HG03469 (cell line): ENCODE results near the gene PLK5.

Experiments
- ATAC-seq: cut with Tn5 transposase; IDR thresholded peaks from one replicate; pipeline ENCODE4 v1.9.1; 2021; ENCODE audit warnings: mild to moderate bottlenecking, moderate library complexity, moderate number of reproducible peaks; ENCODE audit not compliant: unreplicated experiment

PLK5 gene

DNA sequence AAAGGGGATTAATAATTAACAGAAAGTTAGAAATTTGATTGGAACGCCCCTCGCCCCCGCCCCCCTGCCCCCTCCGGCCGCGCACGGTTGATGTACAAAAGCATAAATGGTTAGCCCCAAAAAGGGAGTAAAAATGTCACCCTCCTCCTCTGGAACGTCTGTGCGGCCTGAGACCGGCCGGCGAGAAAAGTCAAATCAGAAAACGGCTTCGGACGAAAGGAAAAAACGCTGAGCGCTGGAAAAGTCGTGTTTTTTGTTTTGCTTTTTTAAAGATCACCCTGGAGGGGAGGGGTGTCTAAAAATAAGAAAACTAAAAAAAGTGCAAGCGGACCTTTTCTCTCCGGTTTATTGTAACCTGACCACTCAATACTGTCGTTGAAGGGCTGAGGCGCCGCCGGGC lies 31.1 kb downstream of the PLK5 start:
- ATAC-seq = no peak

DNA sequence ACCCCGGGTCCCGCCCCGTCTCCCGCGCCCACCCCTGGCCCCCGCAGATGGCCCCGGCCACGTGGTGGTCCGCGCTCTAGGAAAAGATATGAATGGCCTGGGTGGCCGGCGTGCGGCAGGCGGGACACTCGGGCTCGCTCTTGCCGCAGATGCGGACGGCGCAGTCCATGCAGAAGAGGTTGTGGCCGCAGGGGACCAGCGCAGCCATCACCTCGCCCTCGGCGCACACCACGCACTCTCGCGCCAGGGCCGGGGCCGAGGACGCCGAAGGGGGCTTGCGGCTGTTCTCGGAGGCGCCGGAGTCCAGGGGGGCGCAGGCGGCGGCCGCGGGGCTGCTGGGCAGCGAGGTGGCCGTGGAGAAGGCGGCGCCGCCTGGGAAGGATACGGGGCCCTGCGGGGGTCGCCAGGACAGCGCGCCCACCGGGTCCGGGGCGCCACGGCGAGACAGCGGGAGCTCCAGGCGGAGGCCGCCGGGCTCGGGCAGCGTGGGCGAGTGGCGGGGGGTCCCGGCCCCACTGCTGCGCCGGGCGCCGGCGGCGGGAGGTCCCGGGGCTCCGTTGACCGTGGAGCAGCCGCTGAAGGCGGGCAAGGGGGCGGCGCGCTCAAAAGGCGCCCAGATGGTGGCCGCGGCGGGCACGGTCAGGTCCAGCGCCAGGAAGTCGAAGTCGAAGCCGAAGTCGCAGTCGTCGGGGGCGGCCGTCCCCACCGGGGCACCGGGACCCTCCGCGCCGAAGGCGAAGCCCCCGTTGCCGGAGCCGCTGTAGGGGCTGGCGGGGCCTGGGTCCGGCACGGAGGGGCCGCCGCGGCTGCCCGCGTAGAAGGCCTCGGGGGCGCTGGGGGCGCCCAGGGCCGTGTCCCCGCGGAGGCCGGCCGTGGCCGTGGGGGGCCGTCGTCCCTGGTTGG lies 31.9 kb downstream of the PLK5 start:
- no peak for ATAC-seq

DNA sequence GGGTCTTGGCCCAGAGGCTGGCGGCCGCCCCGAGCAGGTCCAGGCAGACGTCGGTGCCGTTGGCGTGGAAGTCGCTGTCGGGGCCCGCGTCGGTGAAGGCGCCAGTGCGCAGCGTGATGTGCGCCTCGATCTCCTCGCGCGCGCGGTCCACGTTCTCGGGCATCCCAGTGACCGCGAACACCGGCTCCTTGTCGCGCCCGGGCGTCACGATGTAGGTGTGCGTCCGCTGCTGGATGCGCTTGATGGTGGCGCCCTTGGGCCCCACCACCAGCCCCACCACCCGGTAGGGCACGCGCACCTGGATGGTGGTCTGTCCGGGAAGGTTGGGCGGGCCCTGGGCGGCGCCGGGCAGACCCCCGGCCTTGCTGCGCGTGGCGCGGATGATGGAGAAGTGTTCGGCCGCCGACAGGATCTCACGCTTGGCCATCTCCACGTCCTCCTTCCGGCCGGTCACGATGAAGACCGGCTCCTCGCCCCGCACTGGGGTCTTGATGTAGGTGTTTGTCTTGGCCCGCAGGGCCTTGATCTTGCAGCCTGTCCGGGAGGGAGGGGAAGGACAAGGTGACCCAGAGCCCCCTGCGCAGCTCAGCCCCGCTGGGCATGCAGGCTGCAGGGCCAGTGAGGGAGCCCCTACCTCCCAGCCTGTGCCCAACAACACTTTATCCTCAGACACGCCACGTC lies 32.7 kb downstream of the PLK5 start:
- ATAC-seq = no peak

DNA sequence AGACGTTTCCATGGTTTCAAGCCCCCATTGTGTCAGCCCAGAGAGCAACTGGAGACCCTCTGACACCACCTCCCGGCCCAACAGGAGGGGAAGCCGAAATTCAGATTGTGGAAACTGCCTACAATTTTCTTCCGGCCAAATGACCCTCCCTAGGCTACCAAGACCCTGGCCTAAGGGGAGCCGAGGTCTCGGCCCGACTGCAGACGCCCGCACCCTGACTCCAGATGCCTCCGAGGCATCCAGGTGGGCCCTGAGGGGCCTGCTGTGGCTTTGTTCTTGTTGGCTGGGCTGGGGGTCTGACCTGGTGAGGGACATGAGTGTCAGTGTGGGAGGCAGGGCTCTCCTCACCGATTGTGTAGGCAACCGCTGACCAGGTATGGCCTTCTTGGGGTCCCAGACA lies 34.7 kb downstream of the PLK5 start:
- ATAC-seq = no peak

DNA sequence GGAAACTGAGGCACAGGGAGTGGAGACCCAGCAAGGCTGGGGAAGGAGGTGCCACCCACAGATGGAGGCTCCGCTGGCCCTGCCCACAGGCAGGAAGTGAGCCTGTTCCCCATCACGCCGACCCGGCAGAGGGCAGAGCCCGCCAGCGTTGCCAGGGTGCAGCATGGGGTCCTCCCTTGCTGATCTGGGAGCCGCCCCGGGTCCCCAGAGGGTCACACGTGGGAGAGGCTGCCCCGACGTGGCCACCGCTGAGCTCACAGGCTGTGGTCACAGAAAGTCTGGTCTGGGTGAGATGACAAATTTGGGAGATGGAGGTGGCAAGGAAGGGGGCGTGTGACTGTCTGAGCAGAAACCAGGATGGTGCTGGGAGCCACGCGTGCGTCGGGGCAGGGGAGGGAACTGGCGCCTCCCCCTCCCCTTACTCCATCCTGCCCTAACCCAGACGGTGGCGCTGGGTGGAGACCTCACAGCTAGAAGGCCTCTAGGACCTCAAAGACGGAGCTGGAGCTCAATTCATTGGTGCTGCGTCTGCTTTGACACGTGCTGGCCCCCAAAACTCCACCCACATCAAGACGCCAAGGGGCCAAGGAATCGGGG lies 36.5 kb downstream of the PLK5 start:
- no peak for ATAC-seq

DNA sequence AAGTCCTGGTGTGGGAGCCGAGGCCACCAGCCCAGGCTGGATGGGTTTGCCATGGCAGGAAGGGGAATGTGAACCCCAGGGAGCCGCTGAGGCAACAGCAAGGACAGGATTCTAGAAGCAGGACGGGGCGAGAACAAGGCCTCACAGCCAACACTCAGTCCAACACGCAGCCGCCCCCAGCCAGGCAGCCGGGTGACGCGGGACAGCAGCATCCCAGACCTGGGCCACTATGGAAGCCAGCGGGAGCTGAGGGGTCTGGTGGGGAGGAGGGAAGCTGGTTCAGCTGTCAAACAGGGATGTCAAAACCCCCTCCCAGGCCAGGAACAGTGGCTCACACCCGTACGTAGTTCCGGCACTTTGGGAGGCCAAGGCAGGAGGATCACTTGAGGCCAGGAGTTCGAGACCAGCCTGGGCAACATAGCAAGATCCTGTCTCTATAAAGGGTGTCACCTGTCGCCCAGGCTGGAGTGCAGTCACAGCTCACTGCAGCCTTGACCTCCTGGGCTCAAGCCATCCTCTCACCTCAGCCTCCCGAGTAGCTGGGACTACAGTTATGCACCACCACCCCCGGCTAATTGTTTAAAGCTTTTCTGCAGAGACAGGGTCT lies 37.5 kb downstream of the PLK5 start:
- ATAC-seq = no peak

DNA sequence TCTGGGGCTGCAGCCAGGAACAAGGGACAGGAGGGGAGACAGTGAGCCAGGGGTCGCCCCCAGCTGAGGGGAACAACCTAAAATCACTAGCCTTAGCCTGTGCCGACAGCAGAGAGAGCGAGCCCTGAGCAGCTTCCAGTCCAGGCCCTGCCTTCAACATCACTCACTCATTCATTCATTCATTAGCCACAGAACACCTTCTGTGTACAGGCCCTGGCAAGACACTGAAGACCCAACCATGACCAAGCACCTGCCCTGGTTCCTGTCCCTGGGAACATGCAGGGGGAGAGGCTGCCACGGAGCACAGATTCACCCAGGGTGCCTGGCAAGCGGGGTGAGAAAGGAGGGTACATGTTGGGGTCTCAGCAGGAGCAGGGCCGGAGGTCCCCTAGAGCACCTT lies 39.4 kb downstream of the PLK5 start:
- ATAC-seq = no peak

DNA sequence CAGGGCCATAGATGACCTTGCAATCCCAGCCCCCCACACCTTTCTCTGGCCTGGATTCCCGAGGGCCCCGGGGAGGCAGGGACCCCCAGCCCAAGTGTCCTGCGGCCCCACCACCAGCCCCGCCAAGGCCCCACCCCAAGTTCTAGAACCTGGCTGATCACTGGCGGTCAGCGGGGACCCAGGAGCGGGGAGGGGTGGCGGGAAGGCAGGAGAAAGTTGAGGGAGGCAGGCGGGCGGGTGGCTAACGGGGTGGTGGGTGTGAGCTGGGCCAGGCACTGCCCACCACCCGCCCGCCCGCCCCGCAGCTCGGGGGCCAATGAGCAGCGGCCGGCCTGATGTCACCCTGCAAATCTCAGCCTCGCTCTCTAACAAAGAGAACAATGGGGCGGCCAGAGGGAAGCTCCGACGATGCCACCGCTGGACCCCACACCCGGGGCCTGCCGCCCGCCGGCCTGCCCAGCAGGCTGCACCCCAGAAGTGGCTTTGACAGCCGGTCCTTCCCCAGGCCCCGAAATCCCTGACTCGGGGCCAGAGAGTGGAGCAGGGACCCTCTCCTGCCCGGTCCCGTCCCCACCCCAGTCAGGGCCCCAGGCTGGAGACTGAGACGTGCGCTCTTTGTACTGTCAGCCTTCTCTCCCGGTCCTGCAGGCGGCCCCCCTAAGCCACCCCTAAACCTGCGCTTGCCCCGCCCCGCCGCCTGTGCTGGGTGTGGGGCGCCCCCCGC lies 42.7 kb downstream of the PLK5 start:
- ATAC-seq = no peak

DNA sequence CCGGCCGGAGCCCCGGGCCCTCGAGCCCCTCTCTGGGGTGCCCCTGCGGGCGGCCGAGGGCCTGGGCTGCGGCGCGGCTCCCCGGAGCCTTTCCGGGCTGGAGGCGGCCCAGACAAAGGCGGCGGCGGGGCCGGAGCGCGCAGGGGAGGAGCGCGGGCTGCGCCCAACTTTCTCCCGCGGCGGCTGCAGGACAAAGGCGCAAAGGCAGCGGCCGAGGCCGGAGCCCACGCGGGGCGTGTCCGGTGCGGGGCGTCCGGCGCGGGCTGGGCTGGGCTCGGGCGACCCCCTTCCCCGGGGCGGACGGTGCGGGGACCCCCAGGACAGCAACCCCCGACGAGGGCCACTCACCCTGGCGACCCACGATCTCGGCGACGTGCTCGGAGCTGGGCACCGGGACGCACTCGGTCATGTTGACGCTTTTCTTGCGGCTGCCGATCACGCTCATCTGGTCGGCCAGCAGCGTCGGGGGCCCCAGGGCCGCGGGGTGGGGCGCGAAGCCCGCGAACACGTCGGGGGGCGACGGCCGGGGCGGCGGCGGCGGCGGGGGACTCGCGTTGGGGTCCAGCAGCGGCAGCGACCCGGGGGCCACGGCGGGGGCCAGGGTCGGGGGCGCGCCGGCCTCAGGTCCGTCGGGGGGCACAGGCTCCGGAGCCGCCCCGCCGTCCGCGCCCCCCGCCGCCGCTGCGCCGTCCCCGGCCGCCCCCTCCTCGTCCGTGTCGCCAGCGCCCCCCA lies 43.4 kb downstream of the PLK5 start:
- no peak for ATAC-seq

DNA sequence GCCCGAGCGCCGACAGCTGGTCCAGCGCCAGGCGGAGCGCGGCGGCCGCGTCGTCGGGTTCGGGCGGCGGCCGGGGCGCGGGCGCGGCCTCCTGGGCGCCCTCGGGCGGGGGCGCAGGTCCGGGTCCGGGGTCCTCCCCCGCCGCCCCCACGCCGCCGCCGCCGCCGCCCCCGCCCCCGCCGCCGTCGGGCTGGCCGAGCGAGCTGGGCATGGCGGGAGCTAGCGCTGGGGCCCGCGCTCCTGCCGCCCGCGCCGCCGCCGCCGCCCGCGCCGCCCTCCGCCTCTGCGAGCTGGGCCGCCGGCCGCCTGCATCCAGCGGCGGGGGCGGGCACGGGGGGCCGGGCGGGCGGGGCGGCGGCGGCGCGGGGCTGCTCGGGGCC lies 44.0 kb downstream of the PLK5 start:
- no peak for ATAC-seq

DNA sequence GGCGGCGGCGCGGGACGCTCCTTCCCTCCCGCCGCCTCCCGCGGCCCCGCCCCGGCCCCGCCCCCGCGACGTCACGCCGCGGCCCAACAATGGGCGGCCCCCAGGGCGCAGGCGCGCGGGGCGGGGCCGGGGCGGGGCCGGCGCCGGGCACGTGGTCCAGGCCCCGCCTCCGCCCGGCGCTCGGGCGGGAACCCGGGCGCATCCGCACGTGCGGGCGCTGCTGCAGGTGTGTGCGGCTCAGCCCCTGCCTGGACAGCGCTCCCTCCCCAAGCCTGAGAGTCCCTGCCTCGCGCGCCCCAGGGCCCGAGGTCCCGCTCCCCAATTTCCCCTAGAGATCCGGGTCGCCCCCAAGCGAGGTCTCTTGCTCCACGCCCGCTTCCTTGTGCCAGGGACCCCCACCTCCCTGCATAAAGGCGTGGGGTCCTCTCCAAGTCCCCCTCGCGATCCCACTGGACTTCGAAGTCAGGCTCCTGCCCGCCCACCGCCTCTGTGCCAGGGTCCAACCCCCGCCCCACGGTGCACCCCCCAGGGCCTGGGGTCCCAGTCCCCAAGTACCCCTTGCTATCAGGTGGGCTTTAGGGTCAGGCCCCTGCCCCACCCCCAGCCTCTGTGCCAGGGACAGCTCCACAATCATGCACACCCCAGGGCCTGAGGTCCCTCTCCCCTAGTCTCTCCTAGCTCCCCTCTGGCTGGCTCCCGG lies 44.6 kb downstream of the PLK5 start, which contains the start of gene MEX3D:
Gene MEX3D (minus strand): TSS at position 6 of the 700 bp plus-strand sequence. CDS start 267 bp downstream, outside the sequence.
- no peak for ATAC-seq

DNA sequence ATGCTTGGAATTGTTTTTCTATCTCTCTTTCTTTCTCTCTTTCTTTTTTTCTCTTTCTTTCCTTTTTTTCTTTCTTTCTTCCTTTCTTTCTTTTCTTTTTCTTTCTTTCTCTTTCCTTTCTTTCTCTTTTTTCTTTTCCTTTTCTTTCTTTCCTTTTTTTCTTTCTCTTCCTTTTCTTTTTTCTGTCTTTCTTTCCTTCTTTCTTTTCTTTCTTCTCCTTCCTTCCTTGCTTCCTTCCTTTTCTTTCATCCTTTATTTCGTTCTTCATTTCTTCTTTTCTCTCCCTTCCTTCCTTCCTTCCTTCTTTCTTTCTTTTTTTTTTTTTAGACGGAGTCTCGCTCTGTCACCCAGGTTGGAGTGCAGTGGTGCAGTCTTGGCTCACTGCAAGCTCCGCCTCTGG lies 46.1 kb downstream of the PLK5 start:
- ATAC-seq = no peak

DNA sequence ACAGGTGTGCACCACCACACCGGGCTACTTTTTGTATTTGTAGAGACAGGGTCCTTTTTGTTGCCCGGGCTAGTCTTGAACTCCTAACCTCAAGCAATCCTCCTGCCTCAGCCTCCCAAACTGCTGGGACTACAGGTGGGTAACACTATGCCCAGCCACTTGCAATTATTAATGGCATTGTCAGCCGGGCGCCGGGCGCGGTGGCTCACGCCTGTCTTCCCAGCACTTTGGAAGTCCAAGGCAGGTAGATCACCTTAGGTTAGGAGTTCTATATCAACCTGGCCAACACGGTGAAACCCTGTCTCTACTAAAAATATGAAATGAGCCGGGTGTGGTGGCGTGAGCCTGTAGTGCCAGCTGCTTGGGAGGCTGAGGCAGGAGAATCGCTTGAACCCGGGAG lies 47.0 kb downstream of the PLK5 start:
- ATAC-seq = no peak

DNA sequence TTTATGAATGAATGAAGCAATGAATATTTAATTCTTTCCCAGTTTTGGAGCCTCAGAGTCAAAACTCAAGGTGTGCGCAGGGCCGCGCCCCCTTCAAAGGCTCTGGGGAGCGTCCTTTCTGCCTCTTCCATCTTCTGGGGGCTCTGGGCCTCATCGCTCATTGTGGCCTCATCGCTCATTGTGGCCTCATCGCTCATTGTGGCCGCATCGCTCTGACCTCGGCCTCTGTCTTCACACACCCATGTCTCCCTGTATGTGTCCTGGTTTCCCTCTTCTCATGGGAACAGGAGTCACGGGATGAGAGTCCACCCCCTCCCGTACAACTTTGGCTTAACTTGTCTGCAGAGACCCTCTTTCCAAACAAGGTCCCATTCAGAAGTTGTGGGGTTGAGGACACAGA lies 47.5 kb downstream of the PLK5 start:
- no peak for ATAC-seq

DNA sequence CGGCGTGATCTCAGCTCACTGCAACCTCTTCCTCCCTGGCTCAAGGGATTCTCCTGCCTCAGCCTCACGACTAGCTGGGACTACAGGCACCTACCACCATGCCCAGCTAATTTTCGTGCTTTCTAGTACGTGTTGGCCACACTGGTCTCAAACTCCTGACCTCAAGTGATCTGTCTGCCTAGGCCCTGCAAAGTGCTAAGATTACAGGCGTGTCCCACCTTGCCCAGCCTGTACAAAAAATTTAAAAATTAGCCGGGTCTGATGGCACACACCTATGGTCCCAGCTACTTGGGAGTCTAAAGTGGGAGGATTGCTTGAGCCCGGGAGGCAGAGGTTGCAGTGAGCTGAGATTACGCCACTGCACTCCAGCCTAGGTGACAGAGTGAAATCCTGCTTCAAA lies 48.9 kb downstream of the PLK5 start:
- ATAC-seq = no peak

DNA sequence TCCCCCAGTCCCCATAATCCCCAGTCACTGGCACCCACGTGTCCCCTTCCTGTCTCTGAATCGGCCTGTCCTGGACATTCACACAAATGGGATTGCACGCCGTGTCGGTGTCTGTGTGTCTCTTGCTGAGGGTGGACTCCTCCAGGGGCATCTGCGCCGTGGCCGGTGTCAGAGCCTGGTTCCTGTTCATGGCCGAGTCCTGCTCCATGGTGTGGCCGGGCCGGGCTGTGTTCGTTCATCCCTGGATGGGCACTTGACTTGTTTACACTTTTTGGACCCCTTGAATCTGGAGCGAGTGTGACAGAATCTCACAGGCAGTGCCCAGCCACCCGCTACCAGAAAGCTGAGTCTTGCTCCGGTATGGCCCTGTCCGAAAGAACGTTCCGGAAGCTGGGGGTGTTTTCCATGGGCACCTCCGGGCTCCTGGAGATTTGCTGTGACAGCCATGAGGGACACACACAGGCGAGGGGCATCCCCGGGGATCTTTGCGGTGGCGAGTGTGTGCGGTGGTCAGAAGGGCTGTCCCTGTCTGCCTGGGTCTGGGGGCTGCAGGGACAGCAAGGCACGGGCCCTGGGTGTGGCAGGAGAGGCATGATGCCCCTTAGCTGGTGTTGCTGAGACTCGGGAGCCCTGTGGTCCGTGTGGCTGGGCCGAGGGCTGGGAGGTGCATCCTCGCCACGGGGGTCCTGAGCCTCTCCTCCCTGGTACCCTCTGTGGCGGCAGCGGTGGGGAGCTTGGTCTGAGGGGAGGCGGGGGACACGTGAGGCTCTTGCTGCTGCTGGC lies 50.7 kb downstream of the PLK5 start:
- ATAC-seq = no peak

DNA sequence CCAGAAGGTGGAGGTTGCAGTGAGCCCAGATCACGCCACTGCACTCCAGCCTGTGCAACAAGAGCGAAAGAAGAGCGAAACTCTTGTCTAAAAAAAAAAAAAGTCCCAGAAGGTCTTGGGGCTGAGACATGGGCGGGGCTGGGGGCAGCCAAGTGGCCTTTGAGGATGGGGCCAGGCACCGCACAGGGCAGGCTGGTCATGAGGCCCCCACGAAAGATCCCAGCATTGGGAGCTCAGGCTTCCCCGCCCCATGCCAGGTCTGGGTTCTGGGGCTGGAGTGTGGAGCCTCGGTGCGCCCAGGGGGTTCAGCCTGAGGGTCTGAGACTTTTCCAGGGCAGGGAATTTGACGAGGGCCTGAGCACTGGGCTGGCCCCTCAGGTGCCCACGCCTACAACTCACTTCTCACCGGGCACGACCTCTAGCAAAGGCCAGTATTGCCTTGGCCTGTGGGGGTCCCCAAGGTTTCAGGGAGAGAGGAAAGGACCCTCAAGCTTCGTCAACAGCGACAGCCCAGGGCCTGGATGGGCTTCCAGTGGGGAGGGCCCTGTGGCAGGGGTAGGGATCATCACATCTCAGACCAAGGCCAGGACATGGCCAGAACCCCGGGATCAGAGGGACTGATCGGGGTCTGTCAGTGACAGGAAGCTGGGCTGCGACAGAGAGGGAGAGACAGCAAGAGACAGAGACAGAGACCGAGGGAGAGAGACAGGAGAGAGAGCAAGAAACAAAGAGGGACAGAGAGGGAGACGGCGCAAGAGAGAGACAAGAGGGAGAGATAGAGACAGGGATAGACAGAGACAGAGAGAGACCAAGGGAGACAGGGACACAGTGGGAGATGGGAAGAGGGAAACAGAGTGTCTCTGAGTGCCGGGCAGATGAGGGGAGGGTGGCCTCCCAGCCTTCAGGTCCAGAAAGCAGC lies 51.7 kb downstream of the PLK5 start:
- ATAC-seq = no peak
